Activated CD4-positive, alpha-beta T cell treated with anti-CD3 and anti-CD28 coated beads, Interleukin-2, amount 10 ng/mL, durations not matched to agents 24 days and 14 days (primary cell): ENCODE results near the gene RTP2. TPM values are rescaled to one million over a fixed set of nuclear protein-coding genes. Genes with fewer than 3 reads are reported as not detected.

Experiments
- DNase-seq: peaks from one replicate; pipeline ENCODE4 v3.0.0; 2022
- H3K27ac Mint-ChIP-seq: one replicate; pipeline ENCODE4 v1.8.0; 2022; ENCODE audit warnings: mild to moderate bottlenecking, mixed read lengths
- H3K27me3 Mint-ChIP-seq: one replicate; pipeline ENCODE4 v1.8.0; 2022; ENCODE audit warnings: mixed read lengths
- H3K36me3 Mint-ChIP-seq: one replicate; pipeline ENCODE4 v1.8.0; 2022; ENCODE audit warnings: low read depth, mild to moderate bottlenecking, mixed read lengths
- H3K4me1 Mint-ChIP-seq: one replicate; pipeline ENCODE4 v1.8.0; 2021; ENCODE audit warnings: mixed read lengths
- H3K4me3 Mint-ChIP-seq: one replicate; pipeline ENCODE4 v1.8.0; 2022; ENCODE audit warnings: mild to moderate bottlenecking, moderate library complexity, mixed read lengths
- H3K9me3 Mint-ChIP-seq: one replicate; pipeline ENCODE4 v1.8.0; 2021; ENCODE audit warnings: mixed read lengths
- intact Hi-C: fragments of 100-400 bp; cut with micrococcal nuclease; formaldehyde crosslinking; loops from one replicate; pipeline ENCODE4 v1.15.1; 2023
- total RNA-seq: library from RNA; stranded (reverse); gene quantifications from 2 replicates; pipeline ENCODE4 v1.2.3, GENCODE V29; 2022

RTP2 gene
- total RNA-seq, 1 donor from 2014 or later, result not detected

DNA sequence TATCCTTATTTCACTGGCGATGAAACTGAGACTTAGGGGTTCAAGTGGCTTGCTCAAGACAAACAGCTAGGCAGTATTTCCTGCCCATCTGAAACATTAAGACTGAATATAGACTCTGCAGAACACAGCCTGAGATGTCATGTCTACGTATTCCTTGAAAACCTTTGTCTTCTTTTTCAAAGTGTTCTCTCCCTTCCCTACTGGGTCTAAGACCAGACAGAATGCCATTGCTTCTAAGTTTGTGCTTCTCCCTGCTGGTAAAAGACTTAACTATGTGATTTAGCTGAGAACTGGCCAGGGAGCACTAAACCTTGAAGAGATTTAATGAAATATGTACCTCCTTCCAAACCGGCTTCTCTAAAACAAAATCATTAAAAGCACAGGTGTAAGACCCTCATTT, 33.0 kb upstream of the RTP2 start:
- peaks cover 37% of the 10 kb centered on the region for H3K4me1 Mint-ChIP-seq
- no peak overlapping the region for H3K27ac Mint-ChIP-seq
- intact Hi-C loops, result no loop called here
- no peaks in the 10 kb centered on the region for H3K9me3 Mint-ChIP-seq
- H3K36me3 Mint-ChIP-seq, result peaks cover 48% of the 10 kb centered on the region
- no peak overlapping the region for H3K4me3 Mint-ChIP-seq
- H3K27me3 Mint-ChIP-seq, result no peaks in the 10 kb centered on the region
- no peak for DNase-seq

GRCh38 chr3:187734841-187735240, 32.5 kb upstream of the RTP2 start:
- Mint-ChIP-seq H3K4me1 (peaks cover 35% of the 10 kb centered on the region), H3K27me3 (no peaks in the 10 kb centered on the region), H3K36me3 (peaks cover 54% of the 10 kb centered on the region), H3K9me3 (no peaks in the 10 kb centered on the region), H3K27ac (no peak overlapping the region), H3K4me3 (no peak overlapping the region)
- no peak for DNase-seq
- intact Hi-C loops, result no loop called here

- no peak for DNase-seq
- intact Hi-C loops, result no loop called here
- no peak overlapping the region for H3K4me3 Mint-ChIP-seq
- no peak overlapping the region for H3K27ac Mint-ChIP-seq
- no peaks in the 10 kb centered on the region for H3K27me3 Mint-ChIP-seq
- H3K36me3 Mint-ChIP-seq, result peaks cover 68% of the 10 kb centered on the region
- no peaks in the 10 kb centered on the region for H3K9me3 Mint-ChIP-seq
- H3K4me1 Mint-ChIP-seq, result peaks cover 25% of the 10 kb centered on the region
Measured at GRCh38 chr3:187733371-187733770, 31.0 kb upstream of the RTP2 start.

- no peaks in the 10 kb centered on the region for H3K27me3 Mint-ChIP-seq
- intact Hi-C loops, result no loop called here
- no peak for DNase-seq
- H3K4me3 Mint-ChIP-seq, result no peak overlapping the region
- peaks cover 89% of the 10 kb centered on the region for H3K36me3 Mint-ChIP-seq
- peaks cover 4% of the 10 kb centered on the region for H3K4me1 Mint-ChIP-seq
- H3K27ac Mint-ChIP-seq, result no peak overlapping the region
- H3K9me3 Mint-ChIP-seq, result no peaks in the 10 kb centered on the region
Measured at GRCh38 chr3:187729598-187729997, 27.2 kb upstream of the RTP2 start.

- H3K36me3 Mint-ChIP-seq, result peaks cover 90% of the 10 kb centered on the region
- no peak for DNase-seq
- H3K9me3 Mint-ChIP-seq, result no peaks in the 10 kb centered on the region
- intact Hi-C loops, result no loop called here
- H3K4me1 Mint-ChIP-seq, result peaks cover 1% of the 10 kb centered on the region
- H3K27ac Mint-ChIP-seq, result no peak overlapping the region
- H3K4me3 Mint-ChIP-seq, result no peak overlapping the region
- H3K27me3 Mint-ChIP-seq, result no peaks in the 10 kb centered on the region
Measured at GRCh38 chr3:187728940-187729583, 26.7 kb upstream of the RTP2 start.

DNA sequence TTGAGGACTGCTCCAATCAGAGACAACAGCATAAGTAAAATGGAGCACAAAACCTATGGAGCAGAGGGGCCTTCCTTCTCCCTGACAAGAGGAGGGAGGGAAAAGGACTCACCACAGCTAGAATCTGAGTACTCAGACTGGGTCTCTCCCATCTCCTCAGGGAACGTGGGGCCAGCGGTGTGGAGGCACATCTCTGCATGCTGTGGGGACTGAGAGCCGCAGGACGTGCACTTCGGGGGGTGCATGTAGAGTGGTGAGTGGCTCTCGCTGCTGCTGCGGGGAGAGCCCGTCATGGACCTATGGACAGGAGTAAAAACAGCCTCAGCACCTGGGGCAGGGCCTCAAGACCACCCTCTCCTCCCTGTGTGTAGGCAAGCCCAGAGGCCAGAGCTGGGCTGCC, 25.9 kb upstream of the RTP2 start:
- no peaks in the 10 kb centered on the region for H3K9me3 Mint-ChIP-seq
- no peak for DNase-seq
- intact Hi-C loops, result no loop called here
- H3K27me3 Mint-ChIP-seq, result no peaks in the 10 kb centered on the region
- H3K4me3 Mint-ChIP-seq, result no peak overlapping the region
- peaks cover 92% of the 10 kb centered on the region for H3K36me3 Mint-ChIP-seq
- no peak overlapping the region for H3K27ac Mint-ChIP-seq
- peaks cover 1% of the 10 kb centered on the region for H3K4me1 Mint-ChIP-seq

DNA sequence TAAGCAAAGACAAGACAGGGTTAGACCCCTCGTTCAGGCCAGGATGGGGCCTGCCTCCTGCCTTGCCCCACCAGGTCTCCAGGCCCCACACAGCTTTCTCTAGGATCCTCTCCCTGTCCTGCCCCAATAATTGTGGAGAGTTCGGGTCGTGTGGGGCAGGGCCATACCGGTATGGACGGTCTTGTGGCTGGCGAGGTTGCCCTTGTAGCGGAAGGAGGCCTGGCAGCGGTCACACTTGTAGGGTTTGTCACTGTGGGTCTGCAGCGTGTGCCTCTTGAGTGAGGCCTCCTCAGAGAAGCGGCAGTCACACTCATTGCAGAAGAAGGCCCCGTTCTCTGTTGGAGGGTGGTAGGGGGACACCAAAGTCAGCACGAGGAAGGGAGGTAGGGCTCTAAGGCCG, 24.2 kb upstream of the RTP2 start:
- Mint-ChIP-seq H3K27ac (no peak overlapping the region), H3K9me3 (no peaks in the 10 kb centered on the region), H3K27me3 (no peaks in the 10 kb centered on the region), H3K4me3 (no peak overlapping the region), H3K36me3 (peaks cover 92% of the 10 kb centered on the region), H3K4me1 (peaks cover 1% of the 10 kb centered on the region)
- DNase-seq, result no peak
- intact Hi-C loops, result no loop called here

GRCh38 chr3:187725653-187726370, 23.5 kb upstream of the RTP2 start:
- Mint-ChIP-seq H3K9me3 (no peaks in the 10 kb centered on the region), H3K27ac (no peak overlapping the region), H3K4me1 (peaks cover 1% of the 10 kb centered on the region), H3K4me3 (no peak overlapping the region), H3K27me3 (no peaks in the 10 kb centered on the region), H3K36me3 (peaks cover 90% of the 10 kb centered on the region)
- no peak for DNase-seq
- intact Hi-C loops, result no loop called here

- Mint-ChIP-seq H3K27ac (no peak overlapping the region), H3K4me1 (peaks cover 1% of the 10 kb centered on the region), H3K4me3 (no peak overlapping the region), H3K36me3 (peaks cover 88% of the 10 kb centered on the region), H3K9me3 (no peaks in the 10 kb centered on the region), H3K27me3 (no peaks in the 10 kb centered on the region)
- intact Hi-C loops, result no loop called here
- DNase-seq, result no peak
Measured at GRCh38 chr3:187725224-187725623, 22.9 kb upstream of the RTP2 start.

DNA sequence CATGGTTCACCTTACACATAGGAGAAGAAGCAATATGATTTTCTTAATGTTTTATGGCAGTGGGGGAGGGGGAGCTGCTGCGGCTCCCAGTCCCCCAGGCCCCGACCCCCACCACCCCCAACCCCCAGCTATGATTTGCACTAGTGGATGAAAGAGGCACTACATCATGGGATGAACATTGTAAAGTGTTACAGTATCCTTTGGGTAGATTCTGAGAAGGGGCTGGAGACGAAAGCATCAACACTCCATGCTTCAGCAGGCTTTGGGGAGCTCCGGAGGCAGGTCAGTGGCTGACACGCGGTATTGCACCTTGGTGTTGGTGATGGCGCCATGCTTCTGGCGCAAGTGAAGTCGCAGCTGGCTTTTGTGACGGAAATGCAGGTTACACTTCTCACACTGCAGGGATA, 19.9 kb upstream of the RTP2 start:
- no peaks in the 10 kb centered on the region for H3K4me1 Mint-ChIP-seq
- no peak overlapping the region for H3K4me3 Mint-ChIP-seq
- intact Hi-C loops, result no loop called here
- no peak for DNase-seq
- no peaks in the 10 kb centered on the region for H3K9me3 Mint-ChIP-seq
- H3K27ac Mint-ChIP-seq, result no peak overlapping the region
- peaks cover 60% of the 10 kb centered on the region for H3K36me3 Mint-ChIP-seq
- no peaks in the 10 kb centered on the region for H3K27me3 Mint-ChIP-seq

GRCh38 chr3:187721055-187721454, 18.7 kb upstream of the RTP2 start:
- Mint-ChIP-seq H3K36me3 (peaks cover 49% of the 10 kb centered on the region), H3K4me3 (no peak overlapping the region), H3K4me1 (no peaks in the 10 kb centered on the region), H3K9me3 (no peaks in the 10 kb centered on the region), H3K27me3 (peaks cover 3% of the 10 kb centered on the region), H3K27ac (no peak overlapping the region)
- no peak for DNase-seq
- intact Hi-C loops, result no loop called here

DNA sequence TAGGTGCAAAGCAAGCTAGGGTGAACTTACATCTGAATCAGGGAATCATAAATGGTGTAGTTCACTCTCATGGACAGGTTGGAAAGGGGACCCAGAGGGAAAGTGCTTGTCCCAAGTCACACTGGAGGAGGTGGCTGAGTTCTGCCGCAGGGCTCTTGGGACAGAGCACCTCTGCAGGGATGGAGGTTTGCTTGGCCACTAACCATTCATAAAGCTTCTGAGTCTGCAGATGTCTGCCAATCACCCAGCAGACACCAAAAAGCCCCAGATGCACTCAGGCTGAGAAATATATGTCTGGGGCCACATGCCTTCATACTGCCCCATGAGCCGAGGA, 17.9 kb upstream of the RTP2 start:
- no peaks in the 10 kb centered on the region for H3K4me1 Mint-ChIP-seq

GRCh38 chr3:187719628-187720336, 17.4 kb upstream of the RTP2 start:
- intact Hi-C loops, result no loop called here
- Mint-ChIP-seq H3K4me3 (no peak overlapping the region), H3K36me3 (peaks cover 37% of the 10 kb centered on the region), H3K4me1 (no peaks in the 10 kb centered on the region), H3K27me3 (peaks cover 9% of the 10 kb centered on the region), H3K27ac (no peak overlapping the region), H3K9me3 (no peaks in the 10 kb centered on the region)
- no peak for DNase-seq

More for the DNA sequence above, 17.9 kb upstream of the RTP2 start:
- Mint-ChIP-seq H3K27ac (peak overlapping the region; percentile 6), H3K9me3 (no peaks in the 10 kb centered on the region), H3K4me3 (no peak overlapping the region), H3K36me3 (peaks cover 43% of the 10 kb centered on the region), H3K27me3 (peaks cover 7% of the 10 kb centered on the region)
- DNase-seq, result no peak
- intact Hi-C loops, result no loop called here

GRCh38 chr3:187718802-187719201, 16.4 kb upstream of the RTP2 start:
- no peak for DNase-seq
- Mint-ChIP-seq H3K27ac (no peak overlapping the region), H3K9me3 (no peaks in the 10 kb centered on the region), H3K4me1 (peaks cover 8% of the 10 kb centered on the region), H3K4me3 (no peak overlapping the region), H3K27me3 (peaks cover 13% of the 10 kb centered on the region), H3K36me3 (peaks cover 29% of the 10 kb centered on the region)
- intact Hi-C loops, result no loop called here
